OCI-LY1 (cell line): ENCODE measurements around the gene HNRNPC.
"Not testable (repeated sequence)": the region's sequence is repeated elsewhere in the genome, so short reads cannot be mapped to it uniquely, and the experiment has no call there.

ENCODE experiments used
- H2AFZ ChIP-seq: fragments of 200-600 bp; sonication (generic), shearing (Covaris generic); 2 replicates; pipeline ENCODE4 v1.6.0; 2014; ENCODE audit warnings: antibody characterized with exemption, mild to moderate bottlenecking, low read length
- H3F3A ChIP-seq: fragments of 200-600 bp; sonication (generic), shearing (Covaris generic); 2 replicates; pipeline ENCODE4 v1.6.0; 2014; ENCODE audit warnings: mild to moderate bottlenecking, antibody characterized with exemption, low read length, moderate library complexity; ENCODE audit not compliant: insufficient read depth
- H3K27ac ChIP-seq: fragments of 200-600 bp; sonication (generic); 2 replicates; pipeline ENCODE4 v1.5.1; 2014; ENCODE audit warnings: low read length, mixed run types, mild to moderate bottlenecking, low read depth; ENCODE audit not compliant: poor library complexity, severe bottlenecking
- H3K27me3 ChIP-seq: fragments of 200-600 bp; sonication (generic); 2 replicates; pipeline ENCODE4 v1.6.0; 2014; ENCODE audit warnings: antibody characterized with exemption, mild to moderate bottlenecking, low read length, moderate library complexity; ENCODE audit not compliant: insufficient read depth
- H3K36me3 ChIP-seq: fragments of 200-600 bp; sonication (generic); 2 replicates; pipeline ENCODE4 v1.6.1; 2014; ENCODE audit warnings: mild to moderate bottlenecking, antibody characterized with exemption, low read length, moderate library complexity, mixed read lengths; ENCODE audit not compliant: insufficient read depth
- H3K4me1 ChIP-seq: fragments of 200-600 bp; sonication (generic); 2 replicates; pipeline ENCODE4 v1.5.1; 2014; ENCODE audit warnings: mild to moderate bottlenecking, low read length, moderate library complexity; ENCODE audit not compliant: insufficient read depth, severe bottlenecking
- H3K4me2 ChIP-seq: fragments of 200-600 bp; sonication (generic), shearing (Covaris generic); 2 replicates; pipeline ENCODE4 v1.6.1; 2014; ENCODE audit warnings: low read length
- H3K4me3 ChIP-seq: fragments of 200-600 bp; sonication (generic); 2 replicates; pipeline ENCODE4 v1.5.1; 2014; ENCODE audit warnings: low read length, low read depth, mild to moderate bottlenecking, mixed read lengths; ENCODE audit not compliant: poor library complexity, severe bottlenecking
- H3K79me2 ChIP-seq: fragments of 200-600 bp; shearing (Covaris generic); 2 replicates; pipeline ENCODE4 v1.6.1; 2016; ENCODE audit warnings: mixed run types, low read length, mixed read lengths; ENCODE audit not compliant: insufficient read depth
- H3K9ac ChIP-seq: fragments of 200-600 bp; sonication (generic), shearing (Covaris generic); 2 replicates; pipeline ENCODE4 v1.6.1; 2014; ENCODE audit warnings: mild to moderate bottlenecking, low read length, mixed read lengths
- H3K9me2 ChIP-seq: fragments of 200-600 bp; sonication (generic), shearing (Covaris generic); 2 replicates; pipeline ENCODE4 v1.6.1; 2014; ENCODE audit warnings: low read depth, mild to moderate bottlenecking, low read length, mixed read lengths
- H3K9me3 ChIP-seq: fragments of 200-600 bp; shearing (Covaris generic); 2 replicates; pipeline ENCODE4 v1.6.1; 2014; ENCODE audit warnings: low read length, mixed read lengths
- H4K20me1 ChIP-seq: fragments of 200-600 bp; sonication (generic), shearing (Covaris generic); 2 replicates; pipeline ENCODE4 v1.6.0; 2016; ENCODE audit warnings: mild to moderate bottlenecking, low read length; ENCODE audit not compliant: insufficient read depth
- EZH2 ChIP-seq: fragments of 200-600 bp; sonication (generic), shearing (Covaris generic); IDR thresholded peaks from 2 replicates; pipeline ENCODE4 v1.8.0; 2017; ENCODE audit warnings: borderline replicate concordance, mixed run types, mild to moderate bottlenecking, antibody characterized with exemption, low read length, moderate library complexity, mixed read lengths
- TF ChIP-seq, protein P1 (sequence below): fragments of 200-600 bp; sonication (generic), shearing (Covaris generic); IDR thresholded peaks from 2 replicates; pipeline ENCODE4 v1.5.1; 2017; ENCODE audit warnings: mild to moderate bottlenecking, antibody characterized with exemption, low read length, moderate library complexity, mixed read lengths

The HNRNPC gene

DNA sequence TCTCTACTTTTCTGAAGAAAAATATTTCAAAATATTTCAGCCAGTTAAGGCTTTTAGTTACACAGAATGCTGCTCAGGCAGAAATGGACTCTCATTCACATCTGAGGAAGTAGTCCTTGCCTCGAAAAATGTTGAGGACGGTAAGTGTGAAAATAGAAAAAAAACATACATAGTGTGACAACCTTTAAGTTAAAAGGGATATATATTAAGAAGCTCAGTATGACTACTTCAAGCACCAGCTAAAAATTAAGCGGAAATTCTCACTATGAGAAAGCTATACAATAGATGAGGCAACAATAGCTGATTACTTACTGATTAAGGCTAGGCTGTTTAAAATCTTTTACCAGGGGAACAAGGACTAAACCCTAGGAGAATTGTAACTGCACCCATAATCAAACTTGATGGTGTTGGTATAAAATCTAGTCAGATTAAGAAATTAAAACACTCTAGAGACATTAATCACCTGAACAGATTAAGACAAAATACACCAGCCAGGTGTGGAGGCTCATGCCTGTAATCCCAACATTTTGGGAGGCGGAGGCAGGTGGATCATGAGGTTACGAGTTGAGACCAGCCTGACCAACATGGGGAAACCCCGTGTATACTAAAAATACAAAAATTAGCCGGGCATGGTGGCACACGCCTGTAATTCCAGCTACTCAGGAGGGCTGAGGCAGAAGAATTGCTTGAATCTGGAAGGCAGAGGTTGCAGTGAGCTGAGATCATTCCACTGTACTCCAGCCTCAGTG, 53.9 kb downstream of the HNRNPC start:
- Histone ChIP-seq H3K79me2 (peaks cover 29% of the 10 kb centered on the region), H3K9ac (no peak overlapping the region), H3K9me3 (no peaks in the 10 kb centered on the region), H3K27me3 (no peaks in the 10 kb centered on the region), H3K36me3 (peaks cover 98% of the 10 kb centered on the region), H3K4me1 (no peaks in the 10 kb centered on the region), H3K27ac (no peak overlapping the region), H3K4me3 (no peak overlapping the region), H2AFZ (no peak overlapping the region), H3K9me2 (no peaks in the 10 kb centered on the region), H3K4me2 (no peak overlapping the region), H3F3A (peaks cover 13% of the 10 kb centered on the region; the same call in 1 of the 2 replicates), H4K20me1 (peaks cover 15% of the 10 kb centered on the region)
- no peak for TF ChIP-seq EZH2
- TF ChIP-seq, protein P1, sequence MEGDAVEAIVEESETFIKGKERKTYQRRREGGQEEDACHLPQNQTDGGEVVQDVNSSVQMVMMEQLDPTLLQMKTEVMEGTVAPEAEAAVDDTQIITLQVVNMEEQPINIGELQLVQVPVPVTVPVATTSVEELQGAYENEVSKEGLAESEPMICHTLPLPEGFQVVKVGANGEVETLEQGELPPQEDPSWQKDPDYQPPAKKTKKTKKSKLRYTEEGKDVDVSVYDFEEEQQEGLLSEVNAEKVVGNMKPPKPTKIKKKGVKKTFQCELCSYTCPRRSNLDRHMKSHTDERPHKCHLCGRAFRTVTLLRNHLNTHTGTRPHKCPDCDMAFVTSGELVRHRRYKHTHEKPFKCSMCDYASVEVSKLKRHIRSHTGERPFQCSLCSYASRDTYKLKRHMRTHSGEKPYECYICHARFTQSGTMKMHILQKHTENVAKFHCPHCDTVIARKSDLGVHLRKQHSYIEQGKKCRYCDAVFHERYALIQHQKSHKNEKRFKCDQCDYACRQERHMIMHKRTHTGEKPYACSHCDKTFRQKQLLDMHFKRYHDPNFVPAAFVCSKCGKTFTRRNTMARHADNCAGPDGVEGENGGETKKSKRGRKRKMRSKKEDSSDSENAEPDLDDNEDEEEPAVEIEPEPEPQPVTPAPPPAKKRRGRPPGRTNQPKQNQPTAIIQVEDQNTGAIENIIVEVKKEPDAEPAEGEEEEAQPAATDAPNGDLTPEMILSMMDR = no peak

DNA sequence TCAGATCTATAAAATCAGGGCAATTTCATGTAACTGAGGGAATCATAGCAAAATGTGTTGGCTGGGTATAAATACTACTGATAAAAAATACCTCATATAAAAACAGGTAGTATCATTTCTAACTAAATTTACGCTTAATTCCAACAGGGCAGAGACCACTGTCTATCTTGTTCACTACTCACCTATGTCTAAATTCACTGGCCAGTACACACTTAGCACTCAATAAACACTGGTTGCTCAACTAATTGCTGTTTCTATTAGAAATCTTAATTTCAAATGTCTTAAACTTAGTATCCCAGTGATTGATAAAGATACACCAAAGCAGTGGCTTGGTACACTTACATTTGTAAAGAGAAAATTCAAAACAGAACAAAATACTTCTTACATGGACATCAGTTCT, 55.6 kb downstream of the HNRNPC start:
- Histone ChIP-seq H3F3A (peaks cover 18% of the 10 kb centered on the region), H3K27ac (no peak overlapping the region), H3K9ac (no peak overlapping the region), H3K79me2 (peaks cover 17% of the 10 kb centered on the region), H3K4me2 (no peak overlapping the region), H4K20me1 (peaks cover 15% of the 10 kb centered on the region), H3K4me1 (no peaks in the 10 kb centered on the region), H3K36me3 (peaks cover 98% of the 10 kb centered on the region), H3K4me3 (no peak overlapping the region), H3K9me2 (no peaks in the 10 kb centered on the region), H3K27me3 (no peaks in the 10 kb centered on the region), H2AFZ (no peak overlapping the region), H3K9me3 (no peaks in the 10 kb centered on the region)
- TF ChIP-seq, protein P1 = no peak
- TF ChIP-seq EZH2 = no peak

DNA sequence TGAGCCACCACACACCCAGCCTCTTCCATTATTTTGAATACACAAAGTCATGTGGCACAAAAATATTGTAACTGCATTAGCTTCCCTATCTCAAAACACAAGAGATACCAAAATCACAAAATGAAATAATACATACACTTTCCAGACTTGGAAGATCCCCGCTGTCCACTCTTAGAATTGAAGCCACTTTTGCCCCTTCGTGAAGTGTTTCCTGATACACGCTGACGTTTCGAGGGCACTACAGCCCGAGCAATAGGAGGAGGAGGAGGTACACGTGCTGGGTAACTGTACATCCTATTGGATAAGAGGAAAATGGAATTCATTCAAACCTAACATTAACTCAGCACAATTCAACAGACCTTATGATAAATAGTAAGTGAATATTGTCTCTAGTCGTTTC, 56.4 kb downstream of the HNRNPC start:
- H2AFZ ChIP-seq, H3K4me2 ChIP-seq, H3K9me3 ChIP-seq, H3K27me3 ChIP-seq, H3K27ac ChIP-seq, H3K9ac ChIP-seq, H3K4me3 ChIP-seq, H3K9me2 ChIP-seq, H3K4me1 ChIP-seq: not testable (repeated sequence)
- peaks cover 25% of the 10 kb centered on the region for H3F3A ChIP-seq
- H3K36me3 ChIP-seq = peaks cover 98% of the 10 kb centered on the region
- peaks cover 15% of the 10 kb centered on the region for H4K20me1 ChIP-seq
- peaks cover 17% of the 10 kb centered on the region for H3K79me2 ChIP-seq

DNA sequence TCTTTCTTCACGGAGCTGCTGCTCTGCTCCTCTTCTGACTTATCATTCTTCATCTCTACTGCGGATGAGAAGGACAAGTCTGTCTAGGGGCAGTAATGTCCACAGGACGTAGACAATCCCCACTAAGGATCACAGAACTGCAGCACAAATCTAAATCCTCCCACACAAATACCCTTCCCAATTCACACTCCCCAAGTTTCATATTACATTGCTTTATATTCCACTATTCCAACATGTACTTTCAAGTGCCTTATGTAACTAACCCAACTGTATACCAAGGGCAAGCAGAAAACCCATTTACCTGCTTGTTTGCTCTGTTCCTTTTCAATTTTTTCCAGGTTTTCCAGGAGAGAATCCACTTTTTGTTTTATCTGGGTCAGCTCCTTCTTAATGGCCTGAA, 57.7 kb downstream of the HNRNPC start:
- H3K9ac ChIP-seq = no peak overlapping the region
- TF ChIP-seq, protein P1 = no peak
- TF ChIP-seq EZH2 = no peak
- peaks cover 38% of the 10 kb centered on the region for H3F3A ChIP-seq
- H3K4me1 ChIP-seq = no peaks in the 10 kb centered on the region
- H3K4me3 ChIP-seq = no peak overlapping the region
- no peak overlapping the region for H3K4me2 ChIP-seq
- no peaks in the 10 kb centered on the region for H3K27me3 ChIP-seq
- H3K9me2 ChIP-seq = no peaks in the 10 kb centered on the region
- H3K79me2 ChIP-seq = peaks cover 5% of the 10 kb centered on the region
- no peaks in the 10 kb centered on the region for H3K9me3 ChIP-seq
- H3K36me3 ChIP-seq = peaks cover 98% of the 10 kb centered on the region
- peaks cover 15% of the 10 kb centered on the region for H4K20me1 ChIP-seq
- no peak overlapping the region for H2AFZ ChIP-seq
- H3K27ac ChIP-seq = no peak overlapping the region
